ENCODE results near the gene IRAK1.

The IRAK1 gene

DNA sequence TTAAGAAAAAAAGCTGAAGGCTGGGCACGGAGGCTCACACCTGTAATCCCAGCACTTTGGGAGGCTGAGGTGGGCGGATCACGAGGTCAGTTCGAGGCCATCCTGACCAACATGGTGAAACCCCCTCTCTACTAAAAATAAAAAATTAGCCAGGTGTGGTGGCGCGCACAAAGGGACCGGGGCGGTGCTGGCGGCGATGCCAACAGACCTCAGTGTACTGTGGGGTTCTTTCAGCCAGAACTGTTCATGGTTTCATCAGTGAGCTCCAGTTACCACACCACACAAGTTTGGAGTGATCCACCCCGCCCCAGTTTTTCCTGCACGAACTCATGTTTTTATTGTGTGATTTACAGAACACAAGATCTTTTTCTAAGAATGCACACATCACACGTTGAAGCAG is 21.2 kb upstream of the IRAK1 start:
- DNase-seq (ENCODE audit: low spot score): no peak

DNA sequence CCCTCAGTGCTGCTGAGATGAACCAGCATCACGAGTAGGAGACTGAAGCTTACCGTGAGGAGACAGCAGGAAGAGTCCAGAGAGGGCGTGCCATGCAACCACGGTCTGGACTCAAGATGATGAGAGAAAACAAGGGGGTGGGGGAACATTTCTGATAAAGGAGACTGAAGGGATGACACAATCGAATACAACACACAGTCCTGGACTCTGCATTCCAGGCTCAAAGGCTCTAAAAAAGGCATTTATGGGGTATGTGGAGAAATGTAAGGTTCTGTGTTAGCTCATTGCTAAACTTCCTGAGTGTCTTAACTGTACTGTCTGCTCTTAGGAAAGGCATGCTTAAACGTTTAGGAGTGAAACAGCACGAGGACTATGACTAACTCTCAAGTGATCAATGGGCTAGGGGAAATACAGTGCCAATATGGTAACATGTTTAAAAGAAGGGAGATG is 20.6 kb upstream of the IRAK1 start:
- no peak for DNase-seq (ENCODE audit: low spot score)

DNA sequence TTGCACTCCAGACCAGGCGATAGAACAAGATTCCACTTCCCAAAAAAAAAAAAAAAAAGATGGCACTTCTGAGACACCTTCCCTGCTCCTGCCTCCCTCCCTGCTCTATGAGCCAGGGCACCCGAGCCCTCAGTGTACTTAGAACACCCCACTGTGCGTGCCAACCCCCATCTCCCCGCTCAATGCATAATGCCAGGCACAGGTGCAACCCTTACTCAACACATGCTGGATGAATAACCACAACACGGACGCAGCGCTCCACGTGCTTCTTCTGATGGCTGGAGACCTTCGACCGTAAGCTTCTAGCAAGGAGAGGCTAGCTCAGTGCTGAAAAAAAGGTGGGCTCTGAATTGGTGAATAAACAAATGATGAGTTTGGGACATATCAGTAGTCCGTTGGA is 19.9 kb upstream of the IRAK1 start:
- DNase-seq (ENCODE audit: low spot score): no peak

DNA sequence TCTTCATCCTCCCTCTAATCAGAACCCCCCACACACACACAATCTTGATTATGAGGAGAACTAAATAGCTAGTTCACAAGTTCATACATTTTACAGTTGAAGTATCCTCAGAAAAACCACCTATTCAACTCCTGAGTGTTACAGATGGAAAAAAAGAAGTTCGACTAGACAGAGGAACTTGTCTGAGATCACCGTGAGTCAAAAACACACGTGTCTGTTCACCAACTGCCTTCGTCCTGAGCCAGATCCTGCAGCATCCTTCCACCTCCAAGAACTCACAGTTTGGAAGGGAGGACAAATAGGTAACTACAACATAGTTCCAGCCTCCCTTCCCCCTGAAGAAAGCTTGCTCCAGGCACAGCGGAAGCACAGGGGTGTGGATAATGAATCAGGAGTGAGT is 19.0 kb upstream of the IRAK1 start:
- DNase-seq (ENCODE audit: low spot score): no peak

DNA sequence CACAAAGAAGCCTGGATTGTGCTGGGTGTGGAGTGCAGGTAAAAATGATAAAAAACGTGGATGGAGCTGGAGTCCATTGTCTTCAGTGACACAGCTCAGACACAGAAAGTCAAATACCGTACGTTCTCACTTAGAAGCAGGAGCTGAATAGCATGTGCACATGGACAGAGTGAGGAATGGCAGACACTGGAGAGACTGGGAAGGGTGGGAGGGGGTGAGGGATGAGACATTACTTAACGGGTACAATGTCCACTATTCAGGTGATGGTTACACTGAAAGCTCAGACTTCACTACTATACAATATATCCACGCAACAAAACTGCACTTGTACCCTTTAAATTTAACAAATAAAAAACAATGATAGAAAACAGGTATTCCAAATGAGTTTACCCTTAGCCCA is 18.1 kb upstream of the IRAK1 start:
- DNase-seq (ENCODE audit: low spot score): no peak

DNA sequence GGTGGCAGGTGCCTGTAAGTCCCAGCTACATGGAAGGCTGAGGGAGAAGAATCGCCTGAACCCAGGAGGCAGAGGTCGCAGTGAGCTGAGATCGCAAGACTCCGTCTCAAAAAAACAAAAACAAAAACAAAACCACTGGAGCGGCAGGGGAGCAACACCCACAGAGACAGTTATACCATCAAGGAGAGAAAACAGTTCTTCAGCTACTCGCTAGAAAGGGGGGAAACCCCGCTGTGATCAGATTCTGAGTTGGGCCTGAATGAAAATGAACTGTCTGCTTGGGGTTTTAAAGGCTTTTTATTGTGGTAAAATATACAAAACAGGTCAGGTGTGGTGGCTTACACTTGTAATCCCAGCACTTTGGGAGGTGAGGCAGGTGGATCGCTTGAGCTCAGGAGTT is 16.8 kb upstream of the IRAK1 start:
- DNase-seq (ENCODE audit: low spot score): peak; percentile 25

DNA sequence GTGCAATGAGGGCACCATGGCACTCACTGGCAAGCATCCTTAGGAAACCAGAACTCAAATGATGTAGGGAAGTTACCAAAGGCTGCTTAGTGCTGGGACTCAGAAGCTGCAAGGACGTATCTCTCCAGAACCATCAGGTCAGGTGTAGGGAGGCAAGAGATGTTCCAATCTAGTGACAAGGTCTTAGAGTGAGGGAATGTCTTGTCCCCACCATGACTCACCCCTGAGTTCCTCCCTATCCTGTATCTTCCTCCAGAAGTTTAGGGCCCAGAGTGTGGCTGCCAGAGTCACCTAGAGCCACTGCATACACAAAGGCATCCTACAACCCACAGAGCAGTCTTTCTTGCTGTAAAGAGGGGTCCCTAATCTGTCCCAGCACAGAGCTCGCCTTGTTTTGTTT is 14.1 kb upstream of the IRAK1 start:
- no peak for DNase-seq (ENCODE audit: low spot score)

DNA sequence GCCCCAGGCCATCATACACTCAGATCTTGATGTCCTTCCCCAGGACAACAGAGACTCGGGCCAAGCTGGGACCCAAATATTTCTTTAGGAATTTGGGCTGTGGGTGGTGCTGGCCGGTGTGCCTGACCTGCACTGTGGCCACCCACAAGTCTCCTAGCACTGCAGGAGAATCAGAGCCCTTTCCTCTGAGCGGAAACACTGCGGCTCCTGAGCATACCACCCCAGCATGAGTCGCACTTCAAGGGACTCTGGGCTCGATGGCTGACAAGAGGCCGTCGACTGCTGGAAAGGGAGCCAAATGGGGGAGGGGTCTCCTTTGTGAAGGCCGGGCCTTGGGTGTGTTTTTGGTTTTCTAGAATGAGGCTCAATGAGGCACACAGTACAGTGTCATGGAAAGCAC is 13.0 kb upstream of the IRAK1 start:
- no peak for DNase-seq (ENCODE audit: low spot score)

DNA sequence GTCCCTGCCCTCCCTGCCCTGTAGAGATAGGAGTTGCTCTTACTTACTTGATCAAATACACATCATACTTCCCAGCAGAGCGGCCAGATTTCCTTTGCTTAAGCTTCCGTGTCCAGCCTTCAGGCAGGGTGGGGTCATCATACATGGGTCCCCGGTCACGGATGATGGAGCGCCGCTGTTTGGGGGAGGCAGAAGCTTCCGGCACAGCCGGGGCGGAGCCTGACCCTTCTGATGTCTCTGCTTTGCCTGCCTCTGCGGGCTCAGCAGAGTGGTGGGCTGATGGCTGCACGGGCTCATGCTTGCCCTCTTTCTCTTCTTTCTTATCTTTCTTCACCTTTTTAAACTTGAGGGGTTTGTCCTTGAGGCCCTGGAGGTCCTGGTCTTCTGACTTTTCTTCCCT is 12.5 kb upstream of the IRAK1 start:
- DNase-seq (ENCODE audit: low spot score): no peak

DNA sequence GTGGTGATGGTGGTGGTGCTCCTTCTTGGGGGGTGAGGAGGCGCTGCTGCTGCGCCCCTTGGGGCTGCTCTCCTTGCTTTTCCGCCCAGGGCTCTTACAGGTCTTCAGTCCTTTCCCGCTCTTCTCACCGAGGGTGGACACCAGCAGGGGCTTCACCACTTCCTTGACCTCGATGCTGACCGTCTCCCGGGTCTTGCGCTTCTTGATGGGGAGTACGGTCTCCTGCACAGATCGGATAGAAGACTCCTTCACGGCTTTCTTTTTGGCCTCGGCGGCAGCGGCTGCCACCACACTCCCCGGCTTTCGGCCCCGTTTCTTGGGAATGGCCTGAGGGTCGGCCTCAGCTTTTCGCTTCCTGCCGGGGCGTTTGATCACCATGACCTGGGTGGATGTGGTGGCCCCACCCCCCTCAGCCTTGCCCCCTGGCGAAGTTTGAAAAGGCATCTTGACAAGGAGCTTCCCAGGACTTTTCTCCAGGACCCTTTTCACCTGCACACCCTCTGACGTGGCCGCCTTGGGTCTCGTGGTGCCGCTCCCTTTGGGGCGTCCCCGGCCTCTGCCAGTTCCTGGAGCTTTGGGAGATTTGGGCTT is 11.1 kb upstream of the IRAK1 start:
- DNase-seq (ENCODE audit: low spot score): no peak

DNA sequence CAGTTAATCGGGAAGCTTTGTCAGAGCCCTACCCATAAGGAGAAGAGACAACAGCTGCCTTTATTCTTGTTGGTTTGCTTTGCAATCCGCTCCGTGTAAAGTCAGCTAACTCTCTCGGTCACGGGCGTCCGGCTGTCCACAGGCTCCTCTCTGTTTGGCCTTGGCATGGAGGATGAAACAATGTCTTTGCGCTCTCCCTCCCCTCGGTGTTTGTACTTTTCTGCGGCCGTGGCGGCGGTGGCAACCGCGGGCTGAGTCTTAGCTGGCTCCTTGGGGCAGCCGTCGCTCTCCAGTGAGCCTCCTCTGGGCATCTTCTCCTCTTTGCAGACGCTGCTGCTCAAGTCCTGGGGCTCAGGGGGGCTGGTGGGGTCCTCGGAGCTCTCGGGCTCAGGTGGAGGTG is 10.6 kb upstream of the IRAK1 start:
- no peak for DNase-seq (ENCODE audit: low spot score)

DNA sequence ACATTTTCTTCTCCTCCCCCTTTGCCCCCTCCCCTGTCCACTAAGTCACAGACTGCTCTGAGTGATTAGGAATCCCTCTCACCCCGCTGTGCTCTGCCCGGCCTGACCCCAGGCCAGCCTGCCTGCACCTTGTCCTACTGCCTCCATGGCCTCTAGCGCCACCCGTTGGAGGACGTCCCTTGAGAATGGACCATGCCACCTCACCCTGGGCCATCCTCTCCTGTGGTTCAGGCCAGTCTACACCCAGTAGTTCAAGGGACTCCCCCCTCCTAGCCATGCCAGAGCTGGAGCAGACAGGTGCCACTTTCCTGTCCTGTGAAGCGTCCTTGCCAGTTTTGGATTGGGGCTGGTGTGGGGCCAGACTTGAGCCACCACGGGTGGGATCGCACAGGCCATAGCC is 9.7 kb upstream of the IRAK1 start:
- DNase-seq (ENCODE audit: low spot score): no peak

DNA sequence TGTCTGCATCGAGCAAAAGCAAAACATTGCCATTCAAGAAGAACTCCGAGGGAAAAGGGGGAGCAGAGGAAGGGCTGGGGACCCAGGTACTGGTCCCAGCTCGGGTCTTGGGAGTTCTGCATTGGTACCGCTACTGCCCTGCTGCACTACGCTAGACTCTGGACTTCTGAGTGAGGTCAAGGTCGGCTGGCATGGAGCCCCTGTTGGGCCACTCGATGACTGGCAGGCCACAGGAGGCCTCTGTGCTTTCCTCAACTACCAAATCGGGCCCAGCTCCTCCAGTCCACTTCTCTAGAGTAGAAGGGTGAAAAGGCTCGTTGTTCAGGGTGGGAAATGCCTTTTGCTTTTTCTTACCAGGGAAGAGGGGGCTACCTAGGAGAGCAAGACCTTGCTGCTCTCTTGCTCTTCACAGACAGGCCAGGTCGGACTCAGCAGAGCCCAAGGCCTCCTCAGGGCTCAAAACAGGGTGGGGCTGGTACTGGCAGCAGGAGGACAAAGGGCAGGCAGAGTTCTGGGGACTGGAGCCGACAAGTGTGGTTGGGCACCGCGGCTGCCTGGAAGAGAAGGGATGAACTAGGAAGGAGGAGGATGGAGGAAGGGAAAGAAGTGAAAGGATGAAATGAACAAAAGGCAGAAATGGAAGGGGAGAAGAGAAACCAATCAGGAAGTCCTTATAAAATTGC is 8.9 kb upstream of the IRAK1 start:
- DNase-seq (ENCODE audit: low spot score): no peak

DNA sequence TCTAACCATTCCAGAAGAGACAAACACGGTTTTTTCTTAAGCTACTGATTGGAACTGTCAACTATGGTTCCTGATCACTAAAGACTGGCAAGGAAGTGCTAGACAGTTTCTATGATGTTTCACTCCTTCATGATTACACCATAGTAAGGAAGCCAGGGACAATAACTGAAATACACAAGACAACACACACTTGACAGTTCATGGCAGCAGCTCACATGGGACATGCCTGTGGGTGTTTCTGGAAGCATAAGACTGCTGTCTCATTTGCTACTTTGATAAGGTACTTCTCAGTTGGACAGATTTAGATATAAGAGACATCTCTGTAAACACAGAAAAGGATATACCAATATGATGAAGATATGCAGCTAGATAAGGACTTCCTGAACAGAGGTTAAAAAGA is 8.3 kb upstream of the IRAK1 start:
- DNase-seq (ENCODE audit: low spot score): no peak

DNA sequence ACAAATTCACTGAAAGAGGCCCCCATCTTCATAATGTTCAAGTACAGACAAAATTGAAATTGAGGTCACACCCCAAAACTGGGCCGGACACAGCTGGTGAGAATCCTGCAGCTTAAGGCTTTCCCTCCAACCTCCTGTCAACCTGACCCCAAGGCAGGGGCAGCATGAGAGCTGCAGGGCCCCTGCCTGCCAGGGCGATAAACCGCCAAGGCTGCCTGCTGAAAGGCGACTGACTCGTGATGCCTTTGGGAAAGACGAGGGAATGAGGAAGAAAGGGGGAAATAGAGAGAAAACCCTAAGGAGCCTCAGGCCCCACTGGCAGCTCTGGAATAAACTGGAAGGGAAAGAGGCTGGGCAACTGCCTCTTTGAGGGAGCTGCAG is 7.3 kb upstream of the IRAK1 start:
- no peak for DNase-seq (ENCODE audit: low spot score)

DNA sequence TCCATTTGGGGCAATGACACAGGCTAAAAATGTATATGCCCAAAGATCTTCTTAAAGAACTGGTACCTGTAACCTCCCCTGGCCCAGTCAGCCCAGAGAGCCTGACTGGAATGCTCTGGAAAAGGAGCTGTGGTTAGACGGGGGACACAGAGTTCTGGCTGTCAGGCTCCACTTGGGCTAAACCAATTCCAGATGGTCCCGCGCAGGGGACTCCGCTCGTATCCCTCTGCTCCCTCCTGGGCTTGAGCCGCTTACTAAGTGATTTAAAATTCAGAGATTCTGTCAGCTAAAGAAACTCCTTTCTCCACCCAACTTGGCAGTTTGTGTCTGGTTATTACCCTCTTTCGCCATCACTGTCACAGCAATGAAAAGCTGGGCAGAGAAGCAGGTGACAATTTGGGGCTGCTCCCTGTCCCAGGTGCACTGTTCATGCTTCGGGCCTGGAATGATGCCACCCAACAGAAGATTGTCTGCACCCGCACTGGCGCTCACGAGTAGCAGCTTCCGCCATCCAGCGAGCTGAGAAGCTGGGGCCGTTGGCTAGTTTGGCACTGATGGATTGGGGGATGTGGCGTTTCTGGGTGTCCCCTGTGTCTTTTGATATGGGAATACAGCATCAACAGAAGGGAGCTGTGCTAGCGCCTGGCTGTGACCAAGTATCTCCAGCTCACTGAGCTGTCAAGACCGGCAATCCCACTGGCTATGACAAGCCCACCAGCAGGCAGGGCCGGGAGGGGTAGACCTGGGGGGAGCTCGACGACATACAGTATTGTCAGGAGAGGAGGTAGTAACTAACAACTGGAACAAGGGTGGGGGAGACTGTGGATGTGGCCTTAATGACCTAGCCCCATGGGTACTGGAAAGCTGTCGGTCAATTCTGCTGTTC is 6.7 kb upstream of the IRAK1 start:
- no peak for DNase-seq (ENCODE audit: low spot score)

DNA sequence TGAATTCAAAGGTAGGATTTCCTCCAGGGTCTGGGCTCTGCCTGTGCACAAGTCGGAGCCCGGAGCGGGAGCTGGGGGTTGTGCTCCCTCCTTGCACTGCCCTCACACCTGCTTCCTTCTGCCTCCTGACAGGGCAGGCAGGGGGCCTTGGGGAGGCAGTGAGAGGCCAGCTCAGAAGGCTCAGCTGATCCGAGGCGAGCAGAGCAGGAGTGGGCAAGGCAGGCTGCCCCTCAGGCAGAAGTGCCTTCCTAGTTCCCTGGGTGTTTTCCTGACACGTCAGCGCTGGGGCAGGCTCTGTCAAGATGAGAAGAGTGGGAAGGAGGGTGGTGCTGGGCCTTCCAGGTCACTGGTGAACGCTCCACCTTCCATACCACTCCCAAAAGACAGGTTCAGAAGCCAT is 5.5 kb upstream of the IRAK1 start:
- no peak for DNase-seq (ENCODE audit: low spot score)

DNA sequence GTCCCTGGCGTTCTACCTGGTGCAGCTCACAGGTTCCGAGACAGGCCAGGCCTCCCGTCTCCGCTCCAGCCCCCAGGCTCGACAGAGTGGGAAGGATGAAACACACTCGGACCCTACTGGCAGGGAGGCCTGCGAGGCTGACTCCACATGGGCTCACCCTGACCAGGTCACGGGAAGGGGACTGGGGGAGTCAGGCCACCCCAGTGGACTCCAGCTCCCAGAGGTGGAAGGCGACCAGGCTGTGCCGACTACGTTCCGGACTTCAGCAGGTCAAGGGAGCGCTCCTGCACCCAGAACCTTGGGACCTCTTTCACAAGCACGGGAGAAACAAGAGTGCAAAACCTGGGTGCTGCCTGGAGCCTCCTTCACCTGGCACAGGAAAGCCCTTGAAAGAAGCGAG is 4.6 kb upstream of the IRAK1 start:
- no peak for DNase-seq (ENCODE audit: low spot score)

DNA sequence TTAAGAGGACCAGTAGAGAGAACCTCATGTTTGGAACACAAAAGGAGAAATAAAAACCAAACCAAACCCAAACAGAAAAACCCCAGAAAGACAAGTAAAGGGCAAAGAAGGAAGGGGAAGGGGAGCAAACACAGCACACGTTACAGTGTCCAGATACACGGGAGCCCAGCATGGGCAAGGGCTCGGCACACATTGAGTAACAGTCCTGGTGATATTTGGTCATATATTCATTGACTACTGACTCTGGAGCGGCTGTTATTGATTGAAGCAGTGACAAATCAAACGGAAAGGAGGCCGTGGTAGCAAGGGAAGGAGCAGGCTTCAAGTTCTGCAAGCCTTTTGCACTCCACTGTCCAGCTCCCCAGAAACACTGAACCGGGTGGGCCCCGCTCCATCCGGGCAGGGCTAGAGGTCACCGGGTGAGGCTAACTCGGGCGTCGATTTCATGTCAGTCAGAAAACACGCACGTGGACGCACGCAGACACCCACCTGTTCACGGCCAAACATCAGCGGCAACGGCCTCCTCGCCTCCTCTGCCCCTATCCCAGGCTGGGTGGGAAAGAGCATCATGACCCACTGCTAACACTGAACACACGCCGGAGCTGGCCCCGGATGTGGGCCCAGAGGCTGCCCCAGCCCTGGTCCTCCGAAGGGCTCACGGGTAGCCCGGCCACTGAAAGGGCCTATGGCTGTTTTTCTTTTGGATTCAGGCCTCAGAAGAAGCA is 3.7 kb upstream of the IRAK1 start:
- no peak for DNase-seq (ENCODE audit: low spot score)

DNA sequence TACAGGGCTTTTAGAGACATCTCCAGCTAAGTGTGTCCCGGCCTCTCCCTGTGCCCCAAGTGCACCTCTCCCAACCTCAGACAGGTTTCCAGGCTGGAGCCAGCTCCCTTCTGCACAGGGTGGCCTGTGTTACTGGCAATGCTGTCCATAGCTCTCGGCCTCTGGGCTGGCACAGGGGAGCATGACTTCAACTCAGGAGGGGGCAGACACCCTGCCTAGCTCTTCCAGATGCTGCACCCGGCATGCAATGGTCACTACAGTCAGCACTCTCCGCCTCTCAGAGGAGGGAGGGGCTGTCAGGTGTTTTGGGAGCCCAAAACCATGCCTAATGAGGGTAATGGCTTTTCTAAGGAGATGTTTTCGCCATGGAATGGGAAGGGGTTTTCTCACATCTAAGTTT is 2.4 kb upstream of the IRAK1 start:
- DNase-seq (ENCODE audit: low spot score): no peak

DNA sequence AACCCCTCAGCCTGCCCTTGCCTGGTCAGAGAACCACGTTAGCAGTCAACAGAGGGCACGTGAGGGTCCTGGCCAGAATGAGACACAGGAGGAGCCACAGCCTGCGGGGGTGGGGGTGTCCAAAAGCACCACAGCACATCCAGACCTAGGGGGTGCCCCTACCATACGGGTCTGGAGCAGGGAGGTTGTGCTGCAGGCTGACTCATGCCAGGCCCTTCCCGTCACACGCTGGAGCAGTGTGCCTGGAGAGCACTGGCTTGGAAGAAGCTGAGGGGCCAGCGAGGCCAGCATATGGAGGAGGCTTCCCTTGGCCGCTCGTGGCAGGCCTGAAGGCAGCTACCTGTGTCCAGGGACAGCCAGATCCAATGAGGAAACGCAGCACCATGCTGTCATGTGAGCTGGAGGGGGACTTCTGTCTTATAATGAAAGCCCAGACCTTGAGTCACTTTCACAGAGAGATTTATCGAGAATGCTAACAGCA is 1.5 kb upstream of the IRAK1 start:
- DNase-seq (ENCODE audit: low spot score): no peak

DNA sequence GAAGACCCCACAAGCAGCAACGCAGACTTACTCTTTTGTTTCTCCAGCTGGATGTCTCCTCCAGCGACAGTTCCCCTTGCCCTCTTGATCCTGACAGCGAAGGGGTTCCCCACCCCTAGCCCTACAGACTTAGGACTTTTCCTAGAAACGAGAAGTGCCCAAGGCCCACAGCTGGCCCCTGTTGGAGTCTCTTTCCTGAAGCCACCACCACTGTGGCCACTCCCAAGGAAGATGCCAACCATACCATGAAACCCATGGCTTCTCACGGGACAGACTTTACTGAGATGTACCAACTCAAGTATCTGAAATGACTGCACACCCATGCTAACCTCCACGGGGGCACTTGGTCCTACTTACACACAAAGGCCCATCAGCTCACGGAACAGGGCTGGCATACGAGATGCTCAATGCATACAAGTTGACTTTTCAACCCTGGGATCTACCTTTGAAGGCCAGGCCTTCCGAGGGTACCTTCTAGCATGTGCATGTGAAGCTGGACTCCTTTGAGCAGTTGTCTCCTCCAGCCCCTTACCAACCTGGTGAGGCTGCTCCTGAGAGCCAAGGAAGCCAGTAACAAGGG is 924 bp upstream of the IRAK1 start:
- DNase-seq (ENCODE audit: low spot score): no peak

All from CD4-positive, alpha-beta T cell treated with Interleukin-2 at 100 ng/mL for 4 hours (primary cell).